Measurements from ENCODE around the gene TLR6.

TLR6 gene

DNA sequence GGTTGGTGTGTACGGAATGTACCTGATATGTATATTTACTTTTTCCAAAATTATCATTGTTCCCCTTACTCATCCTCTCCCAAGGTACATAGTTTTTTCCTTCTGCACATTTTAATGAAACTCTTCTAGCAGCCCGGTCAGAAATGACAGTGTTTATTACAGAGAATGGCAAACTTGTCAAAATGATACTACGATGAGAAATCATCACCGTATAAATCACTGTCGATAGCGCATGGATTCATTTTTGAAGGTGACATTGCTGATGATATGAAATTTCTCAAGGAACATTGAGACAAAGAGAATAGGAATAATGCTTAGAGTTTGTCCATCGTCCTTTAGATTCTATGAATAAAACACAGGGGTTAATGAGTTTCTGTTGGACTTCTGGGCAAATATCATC lies 41.6 kb upstream of the TLR6 start:
- DNase-seq (ENCODE audit: low spot score): no peak
- TF ChIP-seq, protein P1, sequence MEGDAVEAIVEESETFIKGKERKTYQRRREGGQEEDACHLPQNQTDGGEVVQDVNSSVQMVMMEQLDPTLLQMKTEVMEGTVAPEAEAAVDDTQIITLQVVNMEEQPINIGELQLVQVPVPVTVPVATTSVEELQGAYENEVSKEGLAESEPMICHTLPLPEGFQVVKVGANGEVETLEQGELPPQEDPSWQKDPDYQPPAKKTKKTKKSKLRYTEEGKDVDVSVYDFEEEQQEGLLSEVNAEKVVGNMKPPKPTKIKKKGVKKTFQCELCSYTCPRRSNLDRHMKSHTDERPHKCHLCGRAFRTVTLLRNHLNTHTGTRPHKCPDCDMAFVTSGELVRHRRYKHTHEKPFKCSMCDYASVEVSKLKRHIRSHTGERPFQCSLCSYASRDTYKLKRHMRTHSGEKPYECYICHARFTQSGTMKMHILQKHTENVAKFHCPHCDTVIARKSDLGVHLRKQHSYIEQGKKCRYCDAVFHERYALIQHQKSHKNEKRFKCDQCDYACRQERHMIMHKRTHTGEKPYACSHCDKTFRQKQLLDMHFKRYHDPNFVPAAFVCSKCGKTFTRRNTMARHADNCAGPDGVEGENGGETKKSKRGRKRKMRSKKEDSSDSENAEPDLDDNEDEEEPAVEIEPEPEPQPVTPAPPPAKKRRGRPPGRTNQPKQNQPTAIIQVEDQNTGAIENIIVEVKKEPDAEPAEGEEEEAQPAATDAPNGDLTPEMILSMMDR (IDR thresholded peaks at IDR 0.05; ENCODE audit: extremely low read depth, missing control alignments): no peak

DNA sequence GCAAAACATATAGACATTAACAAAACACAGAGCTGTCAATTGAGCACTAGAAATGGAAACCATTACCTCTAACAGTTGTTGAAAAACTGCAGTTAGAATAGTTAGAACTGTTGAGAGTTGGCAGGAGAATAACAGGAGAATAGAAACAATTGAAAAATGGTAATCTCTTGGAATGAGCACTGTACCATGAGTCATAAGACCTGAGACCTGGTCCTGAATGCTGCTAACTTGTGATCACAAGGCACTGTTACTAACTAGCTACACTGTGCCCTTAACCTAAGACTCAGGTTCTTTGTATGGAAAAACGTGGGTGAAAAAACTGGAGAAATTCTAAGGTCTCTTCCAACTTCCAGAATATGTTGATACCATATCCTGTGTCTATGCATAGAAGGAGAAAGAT lies 40.3 kb upstream of the TLR6 start:
- DNase-seq (ENCODE audit: low spot score): no peak
- TF ChIP-seq, protein P1 (IDR thresholded peaks at IDR 0.05; ENCODE audit: extremely low read depth, missing control alignments): no peak

DNA sequence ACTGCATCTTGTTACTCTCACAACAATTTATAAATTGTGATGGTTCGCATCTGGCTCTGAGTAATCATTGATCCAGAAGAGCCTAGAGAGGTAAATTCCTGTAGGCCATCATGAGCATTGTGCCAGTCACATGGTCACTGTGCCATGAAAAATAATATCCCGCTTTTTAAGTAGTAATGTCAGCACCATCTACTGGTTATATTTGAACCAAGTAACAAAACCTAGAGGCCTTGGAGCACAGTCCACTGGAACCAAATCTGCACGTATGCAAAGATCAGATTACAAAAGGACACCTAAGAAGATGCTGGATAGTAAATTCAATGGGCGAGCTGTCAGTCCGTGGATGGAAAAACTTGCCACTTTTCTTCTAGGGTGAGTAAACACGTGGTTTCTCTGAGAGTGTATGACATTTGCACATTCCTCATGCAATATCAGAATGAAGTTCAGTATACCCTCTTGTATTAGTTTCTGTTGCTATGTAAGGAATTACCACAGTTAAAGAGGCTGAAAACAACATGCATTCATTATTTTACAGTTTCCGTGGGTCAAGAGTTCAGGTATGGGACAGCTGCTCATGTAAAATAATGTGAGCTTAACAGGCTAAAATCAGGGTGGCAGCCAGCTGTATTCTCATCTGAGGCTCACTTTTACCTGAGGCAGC lies 37.8 kb upstream of the TLR6 start:
- TF ChIP-seq, protein P1 (IDR thresholded peaks at IDR 0.05; ENCODE audit: extremely low read depth, missing control alignments): no peak
- DNase-seq (ENCODE audit: low spot score): no peak

DNA sequence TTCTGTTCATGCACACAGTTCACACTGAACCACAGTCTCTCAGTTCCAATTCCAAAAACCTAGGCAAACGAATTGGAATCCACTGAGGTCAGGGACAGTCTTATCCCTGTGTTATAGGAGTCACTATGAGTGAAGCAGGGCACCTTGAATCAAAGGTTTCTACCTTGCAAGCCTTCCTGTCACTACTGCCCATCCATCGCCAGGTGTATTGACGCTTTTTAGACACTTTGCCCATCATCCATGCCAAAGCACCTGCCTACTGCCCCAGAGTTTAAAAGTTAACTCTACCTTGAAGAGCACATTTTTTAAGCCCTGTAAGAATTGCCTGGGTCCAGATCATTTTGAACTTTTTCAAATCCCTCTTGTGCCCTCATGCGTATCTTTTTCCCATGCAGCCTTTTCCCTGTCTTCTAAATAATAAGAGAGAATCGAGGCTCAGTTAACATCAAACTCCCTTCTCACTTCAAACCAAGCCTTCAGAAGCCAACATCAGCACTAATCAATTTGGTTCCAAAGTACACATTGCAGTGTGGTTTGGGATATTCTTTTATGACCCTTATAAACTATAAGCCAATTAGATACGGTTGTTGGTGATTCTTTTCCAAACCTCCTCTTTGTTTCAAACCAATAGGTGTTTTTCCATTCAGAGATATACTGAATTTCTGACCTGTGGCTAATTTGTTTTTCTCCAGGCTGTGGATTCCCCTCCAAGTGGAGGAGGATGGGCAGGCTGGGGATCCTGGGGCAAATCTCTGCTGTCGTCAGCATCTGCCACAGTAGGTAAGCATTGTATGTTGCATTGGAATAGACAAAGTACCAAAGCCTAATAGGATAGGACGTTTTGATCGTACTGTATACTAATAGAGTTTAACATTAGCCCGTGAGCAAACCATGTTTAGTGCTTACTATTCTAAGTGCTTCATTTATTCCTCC lies 34.7 kb upstream of the TLR6 start:
- no peak for DNase-seq (ENCODE audit: low spot score)
- TF ChIP-seq, protein P1 (IDR thresholded peaks at IDR 0.05; ENCODE audit: extremely low read depth, missing control alignments): no peak

DNA sequence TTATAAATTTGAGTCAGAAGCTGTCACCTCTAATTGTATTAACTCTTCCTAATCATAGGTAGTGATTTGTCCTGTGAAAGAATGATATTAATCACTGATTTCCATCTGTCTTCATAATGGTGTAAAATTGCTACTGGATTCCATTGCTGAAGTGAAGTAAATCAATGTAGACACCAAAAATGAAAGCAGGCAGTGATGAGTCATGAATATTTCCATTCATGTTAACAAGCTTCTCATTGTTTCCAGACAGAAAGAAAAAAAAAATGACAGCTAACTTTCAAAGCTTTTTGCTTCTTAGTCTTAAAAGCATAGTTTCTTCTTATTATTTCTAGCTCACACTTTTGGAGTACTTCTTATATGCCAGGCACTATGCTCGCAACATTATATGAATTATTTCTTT lies 32.5 kb upstream of the TLR6 start:
- TF ChIP-seq, protein P1 (IDR thresholded peaks at IDR 0.05; ENCODE audit: extremely low read depth, missing control alignments): no peak
- DNase-seq (ENCODE audit: low spot score): peak; percentile 73

DNA sequence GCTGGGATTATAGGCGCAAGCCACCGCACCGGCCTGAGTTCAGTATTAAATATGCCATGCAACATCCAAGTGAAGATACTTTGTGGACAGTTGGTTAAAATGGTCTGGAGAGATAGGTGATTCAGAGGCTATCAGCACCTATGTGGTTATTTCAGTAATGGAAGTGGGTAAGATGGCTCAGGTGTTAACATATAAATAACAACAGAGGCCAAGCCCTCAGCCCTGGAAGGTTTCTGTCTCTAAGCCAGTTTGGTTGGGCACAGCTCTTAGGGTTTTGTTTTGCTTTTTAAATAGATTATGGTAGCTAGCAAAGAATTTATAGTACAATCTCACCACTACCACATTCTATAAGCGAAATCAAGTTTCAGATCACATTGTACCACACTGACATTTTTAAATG lies 27.6 kb upstream of the TLR6 start:
- DNase-seq (ENCODE audit: low spot score): no peak
- TF ChIP-seq, protein P1 (IDR thresholded peaks at IDR 0.05; ENCODE audit: extremely low read depth, missing control alignments): no peak

DNA sequence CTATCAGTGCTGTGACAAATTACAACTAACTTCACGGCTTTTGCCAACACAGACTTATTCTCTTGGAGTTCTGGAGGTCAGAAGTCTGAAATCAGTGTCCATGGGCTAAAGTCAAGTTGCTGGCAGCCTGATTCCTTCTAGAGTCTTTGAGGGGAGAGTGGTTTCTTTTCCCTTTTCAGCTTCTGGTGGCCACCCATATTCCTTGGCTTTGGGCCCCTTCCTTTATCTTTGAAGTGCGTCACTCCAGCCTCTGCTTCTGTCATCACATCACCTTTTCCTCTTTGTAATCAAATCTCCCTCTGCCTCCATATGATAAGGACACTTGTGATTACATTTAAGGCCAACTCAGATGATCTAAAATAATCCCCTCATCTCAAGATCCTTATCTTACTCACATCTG lies 20.0 kb upstream of the TLR6 start:
- TF ChIP-seq, protein P1 (IDR thresholded peaks at IDR 0.05; ENCODE audit: extremely low read depth, missing control alignments): no peak
- no peak for DNase-seq (ENCODE audit: low spot score)

Measured in GM20000 (cell line).